NCI-H748 (cell line): ENCODE data around the gene PDE10A.
"Not testable (repeated sequence)": the region's sequence is repeated elsewhere in the genome, so short reads cannot be mapped to it uniquely, and the experiment has no call there.

Source experiments
- DNase-seq: peaks from one replicate; lab custom pipeline; 2025; ENCODE audit not compliant: unreplicated experiment; lab: John Stamatoyannopoulos, UW

Gene PDE10A

GRCh38 chr6:165557674-165558073, 105.4 kb downstream of the PDE10A start:
- no peak for DNase-seq

- DNase-seq = peak; percentile 77
Observed at GRCh38 chr6:165556116-165556843, 106.8 kb downstream of the PDE10A start.

- DNase-seq = not testable (repeated sequence)
Observed at GRCh38 chr6:165554644-165555043, 108.4 kb downstream of the PDE10A start.

- DNase-seq = no peak
Observed at GRCh38 chr6:165552248-165552736, 110.7 kb downstream of the PDE10A start.

GRCh38 chr6:165551828-165552227, 111.2 kb downstream of the PDE10A start:
- no peak for DNase-seq

GRCh38 chr6:165548450-165548849, 114.6 kb downstream of the PDE10A start:
- DNase-seq = no peak

DNA sequence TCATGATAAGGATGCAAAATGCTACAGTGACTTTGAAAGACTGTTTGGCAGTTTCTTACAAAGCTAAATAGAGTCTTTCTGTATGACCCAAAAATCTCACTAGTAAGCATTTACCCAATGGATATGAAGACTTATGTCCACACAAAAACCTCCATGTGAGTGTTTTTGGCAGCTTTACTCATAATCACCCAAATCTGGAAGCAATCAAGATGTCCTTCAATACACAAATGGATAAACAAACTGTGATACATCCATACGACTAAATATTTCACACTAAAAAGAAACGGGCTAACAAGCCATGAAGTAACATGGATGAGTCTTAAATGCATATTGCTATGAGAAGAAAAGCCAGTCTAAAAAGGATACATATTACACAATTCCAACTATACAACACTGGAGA, 117.2 kb downstream of the PDE10A start:
- no peak for DNase-seq

DNA sequence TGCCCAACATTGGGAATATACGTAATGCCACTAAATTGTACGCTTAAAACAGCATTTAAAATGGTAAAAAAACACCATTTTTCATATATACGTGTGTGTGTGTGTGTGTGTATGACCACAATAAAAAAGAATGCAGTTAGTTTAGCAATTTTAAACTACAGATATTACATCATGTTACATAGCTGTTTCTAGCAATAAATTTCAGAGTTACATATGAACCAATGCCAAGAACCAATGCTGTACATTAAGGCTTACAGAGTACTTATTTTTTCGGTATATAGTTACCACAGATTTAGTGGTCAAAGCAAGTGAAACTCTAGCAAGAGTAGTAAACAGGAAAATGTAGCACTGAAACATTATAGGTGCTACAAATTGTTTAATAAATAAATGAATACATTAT, 119.3 kb downstream of the PDE10A start:
- no peak for DNase-seq

DNA sequence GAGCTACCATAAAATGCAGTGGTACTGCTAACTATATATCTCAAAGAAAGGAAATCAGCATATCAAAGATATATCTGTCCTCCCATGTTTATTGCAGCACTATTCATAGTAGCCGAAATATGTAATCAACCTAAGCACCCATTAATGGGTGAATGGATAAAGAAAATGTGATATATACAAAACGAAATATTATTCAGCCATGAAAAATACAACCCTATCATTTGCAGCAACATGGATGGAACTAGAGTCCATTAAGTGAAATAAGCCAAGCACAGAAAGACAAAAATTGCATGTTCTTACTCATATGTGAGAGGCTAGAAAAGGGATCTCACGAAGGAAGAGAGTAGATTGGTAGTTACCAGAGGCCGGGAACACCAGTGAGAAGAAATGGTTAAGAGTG, 126.1 kb downstream of the PDE10A start:
- DNase-seq = no peak

- no peak for DNase-seq
Observed at GRCh38 chr6:165519316-165519715, 143.7 kb downstream of the PDE10A start.

DNA sequence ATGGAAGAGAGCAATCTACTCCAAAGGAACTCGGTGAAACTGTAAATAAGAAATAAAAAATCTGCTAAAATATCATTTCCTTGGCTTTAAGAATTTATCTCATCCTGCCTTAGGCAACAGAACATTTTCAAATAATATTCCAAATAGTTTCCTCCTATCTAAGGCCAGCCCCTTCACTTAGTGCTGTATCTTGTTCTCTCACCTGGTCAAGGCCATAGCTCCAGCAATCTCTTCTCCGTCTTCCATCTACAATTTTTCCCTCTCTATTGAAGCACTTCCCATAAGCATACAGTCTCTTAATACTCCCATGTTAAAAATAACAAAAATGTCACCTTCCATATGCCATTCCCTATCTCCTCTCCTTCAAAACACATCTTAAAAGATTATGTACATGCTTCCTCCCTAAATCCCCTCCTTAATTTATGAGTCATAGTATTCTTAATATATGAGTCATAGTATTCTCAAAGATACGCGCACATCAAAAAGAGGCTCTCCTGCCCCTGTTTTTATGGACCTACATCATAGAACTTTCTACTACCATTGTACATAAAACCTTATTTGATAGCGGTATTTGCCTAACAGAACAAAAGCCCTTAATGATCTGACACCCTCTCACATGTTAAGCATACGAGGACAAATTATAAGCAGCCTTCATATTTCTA, 146.9 kb downstream of the PDE10A start:
- no peak for DNase-seq

DNA sequence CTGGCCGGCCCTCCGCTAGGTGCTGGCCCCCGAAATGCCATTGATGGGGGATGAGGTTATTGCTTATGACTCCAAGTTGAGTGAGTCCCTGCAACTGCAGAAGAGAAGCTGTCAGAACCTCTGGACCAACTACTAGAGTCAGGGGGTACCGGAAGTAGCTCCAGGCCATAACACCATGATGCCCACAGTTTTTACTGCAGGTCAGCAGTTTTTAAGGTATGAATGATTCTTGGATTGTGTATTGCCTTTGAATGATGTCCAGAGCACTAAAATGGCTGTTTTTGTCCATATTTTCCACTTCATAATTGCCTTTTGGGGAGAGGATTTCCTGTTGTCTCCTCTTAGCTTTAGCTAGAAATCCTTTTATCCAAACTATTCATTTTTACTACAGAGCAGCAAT, 148.4 kb downstream of the PDE10A start:
- DNase-seq = no peak

DNA sequence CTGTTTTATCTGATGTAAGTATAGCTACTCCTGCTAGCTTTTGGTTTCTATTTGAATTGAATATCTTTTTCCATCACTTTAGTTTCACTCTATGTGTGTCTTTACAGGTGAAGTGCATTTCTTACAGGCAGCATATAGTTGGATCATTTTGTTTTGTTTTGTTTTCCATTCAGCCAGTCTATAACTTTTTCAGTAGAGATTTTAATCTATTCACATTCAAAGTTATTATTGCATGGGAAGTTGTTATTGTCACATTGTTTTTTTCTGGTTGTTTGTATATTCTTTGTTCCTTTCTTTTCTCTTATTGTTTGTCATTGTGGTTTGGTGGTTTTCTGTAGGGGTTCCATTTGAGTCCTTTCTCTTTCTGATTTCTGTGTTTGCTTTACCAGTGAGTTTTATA, 151.2 kb downstream of the PDE10A start:
- DNase-seq = no peak

DNA sequence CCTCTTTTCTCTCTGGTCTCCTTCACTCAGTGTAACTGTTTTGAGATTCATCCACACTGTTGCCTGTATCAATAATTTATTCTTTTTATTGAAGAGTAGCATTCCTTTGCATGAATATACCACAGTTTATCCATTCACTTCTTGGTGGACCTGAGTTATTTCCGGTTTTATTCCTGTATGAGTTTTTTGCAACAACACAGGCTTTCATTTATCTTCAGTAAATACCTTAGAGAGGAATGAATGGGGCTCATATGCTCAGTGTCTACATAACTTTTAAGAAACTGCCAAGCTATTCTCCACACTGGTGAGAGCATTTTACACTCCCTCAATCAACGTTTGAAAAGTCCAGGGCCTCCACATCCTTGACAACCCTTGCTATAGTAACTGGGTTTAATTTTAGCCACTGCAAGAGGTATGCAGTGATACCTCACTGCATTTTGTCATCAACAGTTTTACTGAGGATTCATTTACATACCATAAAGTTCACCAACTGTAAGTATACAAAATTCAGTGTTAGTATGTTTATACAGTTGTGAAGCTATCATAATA, 154.6 kb downstream of the PDE10A start:
- no peak for DNase-seq

GRCh38 chr6:165506657-165507056, 156.4 kb downstream of the PDE10A start:
- no peak for DNase-seq

DNA sequence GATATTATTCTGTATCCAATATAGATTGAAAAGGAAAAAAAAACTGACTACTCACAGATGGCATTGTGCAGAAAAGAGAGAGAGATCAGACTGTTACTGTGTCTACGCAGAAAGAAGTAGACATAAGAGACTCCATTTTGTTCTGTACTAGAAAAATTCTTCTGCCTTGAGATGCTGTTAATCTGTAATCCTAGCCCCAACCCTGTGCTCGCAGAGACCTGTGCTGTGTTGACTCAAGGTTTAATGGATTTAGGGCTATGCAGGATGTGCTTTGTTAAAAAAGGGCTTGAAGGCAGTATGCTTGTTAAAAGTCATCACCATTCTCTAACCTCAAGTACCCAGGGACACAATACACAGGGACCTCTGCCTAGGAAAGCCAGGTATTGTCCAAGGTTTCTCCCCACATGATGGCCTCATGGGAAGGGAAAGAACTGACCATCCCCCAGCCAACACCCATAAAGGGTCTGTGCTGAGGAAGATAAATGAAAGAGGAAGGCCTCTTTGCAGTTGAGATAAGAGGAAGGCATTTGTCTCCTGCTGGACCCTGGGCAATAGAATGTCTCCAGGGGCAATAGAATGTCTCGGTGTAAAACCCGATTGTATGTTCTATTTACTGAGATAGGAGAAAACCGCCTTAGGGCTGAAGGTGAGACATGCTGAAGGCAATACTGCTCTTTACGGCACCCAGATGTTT, 162.7 kb downstream of the PDE10A start:
- peak; percentile 8 for DNase-seq

DNA sequence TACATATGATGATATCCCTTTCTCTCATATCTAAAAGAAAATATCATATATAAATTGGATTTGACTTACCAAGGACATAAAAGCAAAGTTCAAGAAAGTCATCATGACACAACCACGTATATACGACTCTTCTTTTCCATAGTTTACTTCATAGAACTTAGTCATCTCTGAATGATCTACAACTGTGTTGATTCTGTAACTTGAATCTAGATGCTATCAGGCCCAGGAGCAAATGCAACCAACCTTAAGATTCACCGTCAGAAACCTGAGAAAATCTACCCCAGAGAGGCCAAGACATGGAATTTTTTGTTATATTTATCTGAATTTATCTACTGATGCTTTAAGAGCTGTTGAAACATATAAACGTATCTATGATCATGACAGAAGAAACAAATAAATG, 165.6 kb downstream of the PDE10A start:
- no peak for DNase-seq

DNA sequence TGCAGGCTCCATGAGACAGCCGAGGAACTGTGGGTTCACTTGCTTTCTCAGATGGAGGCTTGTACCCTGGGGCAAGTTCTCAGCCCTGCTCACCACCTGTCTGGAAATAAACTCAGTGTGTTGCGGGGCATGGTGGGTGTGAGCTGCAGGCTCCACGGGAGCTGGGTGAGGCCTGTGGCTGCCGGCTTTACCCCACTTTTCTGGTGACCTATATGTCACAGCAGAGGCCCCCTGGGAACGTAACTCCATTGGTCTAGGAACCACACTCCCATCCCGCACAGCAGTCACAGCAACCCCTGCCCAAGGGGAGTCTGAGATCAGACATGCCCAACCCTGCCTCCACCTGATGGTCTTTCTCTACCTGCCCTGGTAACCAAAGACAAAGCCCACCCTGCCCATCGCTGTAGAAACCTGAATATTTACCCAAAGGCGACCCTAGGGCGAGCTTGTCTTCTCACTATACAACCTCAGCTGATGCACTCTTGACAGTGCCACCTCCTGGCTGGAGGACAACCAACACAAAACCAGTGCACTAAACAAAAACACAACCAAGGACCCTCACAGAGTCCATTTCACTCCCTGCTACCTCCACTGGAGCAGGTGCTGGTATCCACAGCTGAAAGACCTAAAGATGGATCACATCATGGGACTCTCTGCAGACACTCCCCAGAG, 174.3 kb downstream of the PDE10A start:
- no peak for DNase-seq

DNA sequence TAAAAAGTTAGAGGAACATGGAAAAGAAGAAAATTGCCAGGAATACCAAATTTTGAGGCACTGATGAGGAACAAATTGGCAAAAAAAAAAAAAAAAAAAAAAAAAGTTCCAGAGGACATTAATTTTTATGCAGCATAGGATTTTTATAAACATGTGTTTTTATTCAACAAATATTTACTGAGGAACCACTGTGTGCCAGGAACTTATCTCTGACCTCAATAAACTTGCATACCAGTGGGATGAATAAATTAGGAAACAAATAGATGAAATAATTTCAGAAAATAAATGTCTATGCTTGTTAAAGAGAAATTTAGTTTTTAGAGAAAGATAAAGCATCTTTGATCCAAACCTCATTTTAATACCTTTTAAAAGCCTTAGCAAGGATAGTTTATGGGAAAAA, 175.1 kb downstream of the PDE10A start:
- no peak for DNase-seq

DNA sequence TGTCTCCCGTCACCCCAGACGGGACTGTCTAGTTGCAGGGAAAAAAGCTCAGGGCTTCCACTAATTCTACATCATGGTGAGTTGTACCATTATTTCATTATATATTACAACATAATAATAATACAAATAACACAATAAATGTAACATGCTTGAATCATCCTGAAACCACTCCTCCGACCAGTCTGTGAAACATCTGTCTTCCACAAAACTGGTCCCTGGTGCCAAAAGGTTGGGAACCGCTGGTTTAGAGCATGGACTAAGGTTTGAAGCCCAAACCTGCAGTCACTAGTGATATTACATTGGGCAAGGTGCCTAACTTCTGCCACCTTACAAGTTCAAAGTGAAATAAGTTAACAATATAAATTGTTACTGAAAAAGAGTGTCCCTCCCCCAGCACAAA, 175.7 kb downstream of the PDE10A start:
- no peak for DNase-seq
